Heart left ventricle (tissue), 16 donors: Measurements from ENCODE around the gene DGAT2. TPM values are rescaled to one million over a fixed set of nuclear protein-coding genes. Genes with fewer than 3 reads are reported as not detected.

ENCODE experiments used
- ATAC-seq, 4 donors: fragments of 200-7000 bp; cut with Tn5 transposase; one replicate each; pipeline ENCODE4 v1.9.1; 2020 to 2022; ENCODE audit warnings: moderate library complexity in 4 of 4, mild to moderate bottlenecking in 3 of 4, moderate number of reproducible peaks in 1 of 4
- DNase-seq, 5 donors: peaks; one replicate each; pipeline ENCODE4 v3.0.0-alpha.2; 2020
- H3K27ac ChIP-seq, 12 donors: fragments of 200-600 bp; sonication (generic) in 4 of 12; one replicate each; pipeline versions ENCODE4 v1.5.0 to v1.8.0; 2016 to 2022; ENCODE audit warnings: mild to moderate bottlenecking in 2 of 12
- H3K27me3 ChIP-seq, 9 donors: fragments of 200-600 bp; sonication (generic) in 2 of 9; one replicate each; pipeline versions ENCODE4 v1.5.1 to v1.8.0; 2016 to 2022; ENCODE audit warnings: mild to moderate bottlenecking in 3 of 9
- H3K36me3 ChIP-seq, 9 donors: fragments of 200-600 bp; sonication (generic) in 2 of 9; one replicate each; pipeline versions ENCODE4 v1.5.0 to v1.8.0; 2018 to 2022; ENCODE audit warnings: mild to moderate bottlenecking in 2 of 9
- H3K4me1 ChIP-seq, 12 donors: fragments of 200-600 bp; sonication (generic) in 4 of 12; one replicate each; pipeline versions ENCODE4 v1.5.0 to v1.8.0; 2016 to 2022; ENCODE audit warnings: mild to moderate bottlenecking in 3 of 12
- H3K4me3 ChIP-seq, 12 donors: fragments of 200-600 bp; sonication (generic) in 4 of 12; one replicate each; pipeline versions ENCODE4 v1.5.0 to v1.8.0; 2017 to 2022; ENCODE audit warnings: mild to moderate bottlenecking in 9 of 12, moderate library complexity in 4 of 12
- H3K9me3 ChIP-seq, 12 donors: fragments of 200-600 bp; sonication (generic) in 4 of 12; one replicate each; pipeline versions ENCODE4 v1.5.0 to v1.8.0; 2016 to 2022; ENCODE audit warnings: mild to moderate bottlenecking in 1 of 12
- CTCF ChIP-seq, 12 donors: fragments of 200-600 bp; sonication (generic) in 4 of 12; IDR thresholded peaks; one replicate each; pipeline versions ENCODE4 v1.5.0 to v1.8.0; 2018 to 2022; ENCODE audit warnings: antibody characterized with exemption in 12 of 12, mild to moderate bottlenecking in 5 of 12
- POLR2A ChIP-seq, 2 donors: fragments of 450-650 bp; IDR thresholded peaks; one replicate each; pipeline ENCODE4 v1.6.1; 2017; ENCODE audit warnings: antibody characterized with exemption in 2 of 2, mild to moderate bottlenecking in 2 of 2, moderate library complexity in 2 of 2
- WGBS, 4 donors: extraction: QIAGEN DNeasy Blood & Tissue Kit in 2 of 4; methylation state at CpG; one replicate each; pipeline versions ENCODE4 v1.1.5 to v1.1.7; 2013 to 2018; 5-methylcytosine and 5-hydroxymethylcytosine counted together
- intact Hi-C, 10 donors: fragments of 100-400 bp; cut with DNase I; formaldehyde crosslinking; loops; one replicate each; pipeline versions ENCODE4 v1.11.1 to v1.14.2; 2022
- polyA plus RNA-seq, 2 donors: library from polyadenylated mRNA; stranded (reverse); fragments of 200-250 nt; gene quantifications; one replicate each; pipeline ENCODE4 v1.2.3, GENCODE V29; 2013
- total RNA-seq, 9 donors: library from RNA; depleted of rRNA in 2 of 9; stranded (reverse); fragments of >200 nt in 2 of 9; fragmentation: NEBNext Ultra II Directional in 3 of 9; extraction: Animal tissue kit (Norgen Biotek cat#: 25700) in 3 of 9; gene quantifications; one replicate each; pipeline versions ENCODE4 v1.1.0 to v1.2.4, GENCODE V29; 2016 to 2023
- donor health status: ischemic (EF 13 %, LVEDD 7.1; RV severe dilation, severe dysfunction).
- donor health status: healthy with polysubstance abuse.
- donor health status: DM: no; HTN: yes; CAD: no.
- donor health status: DM: no; HTN: no; CAD: no.
- donor health status: ischemic (EF 25% LVEDD 6.9; RV normal size, moderate dysfunction).
- donor health status: ischemic (EF 25% LVEDD 5.7; RV mildly dilated, moderate dysfunction).
- donor health status: healthy.
- donor health status: DM: yes; HTN: yes; CAD: no.
- donor health status: ischemic (EF 35%, LVEDD 5.7; RV mildly dilated, moderate dysfunction).
- donor health status: nonischemic (EF 11% LVEDD 7.7; RV severe dilation, severe dysfunction).
- donor health status: DM: yes; HTN: yes; CAD: no.
- donor health status: PGD.
- donor health status: ischemic (EF 29% LVEDD 5.4; RV normal size, mild dysfunction).
- donor health status: nonischemic (EF 23%, LVEDD 6.1; RV moderate dilation, normal function).

Gene DGAT2
- total and polyA plus RNA-seq, 11 donors: 4.0 to 48.3 (median 8.3) TPM

GRCh38 chr11:75721852-75722668 lies 46.5 kb upstream of the DGAT2 start:
- ATAC-seq (peak in 2 of 4 donors; percentile 21 to 43), DNase-seq (no peak)
- intact Hi-C loops: loop anchor here in 9 of 10 donors (2.0 to 10.0 kb wide), 6 partner anchors 45 to 423 kb away; partner anchors contain the start of gene DGAT2 (in 5 of the 9)
- TF ChIP-seq POLR2A (IDR thresholded peaks at IDR 0.05) (no peak), CTCF (IDR thresholded peaks at IDR 0.05) (no peak)
- Histone ChIP-seq H3K27me3 (no peaks in the 10 kb centered on the region), H3K9me3 (no peaks in the 10 kb centered on the region), H3K36me3 (no peaks in the 10 kb centered on the region), H3K4me3 (no peak overlapping the region), H3K27ac (no peak overlapping the region), H3K4me1 (peaks cover 0 to 25% (median 6%) of the 10 kb centered on the region in 12 donors)
- WGBS, 4 donors: 69 to 75% (median 72%) methylated on average over 10 to 14 of the region's 14 CpGs

GRCh38 chr11:75722669-75723042 lies 45.9 kb upstream of the DGAT2 start:
- H3K9me3 ChIP-seq: no peaks in the 10 kb centered on the region
- WGBS, 4 donors: 86 to 91% (median 89%) methylated on average over 8 to 9 of the region's 9 CpGs
- no peaks in the 10 kb centered on the region for H3K27me3 ChIP-seq
- ATAC-seq (no peak), DNase-seq (no peak)
- H3K27ac ChIP-seq: no peak overlapping the region
- H3K4me1 ChIP-seq: peaks cover 0 to 25% (median 6%) of the 10 kb centered on the region in 12 donors
- intact Hi-C loops: loop anchor here in 9 of 10 donors (2.0 to 10.0 kb wide), 6 partner anchors 45 to 422 kb away; partner anchors contain the start of gene DGAT2 (in 5 of the 9)
- TF ChIP-seq POLR2A (IDR thresholded peaks at IDR 0.05) (no peak), CTCF (IDR thresholded peaks at IDR 0.05) (no peak)
- no peak overlapping the region for H3K4me3 ChIP-seq
- H3K36me3 ChIP-seq: no peaks in the 10 kb centered on the region

- ATAC-seq (peak; percentile 28 to 50 (median 32)), DNase-seq (no peak)
- intact Hi-C loops: loop anchor here in 6 of 10 donors (10.0 kb wide), 2 partner anchors 139 to 419 kb away; no protein-coding TSS in a partner anchor
Measured at GRCh38 chr11:75725547-75726320, 42.8 kb upstream of the DGAT2 start.

More at GRCh38 chr11:75725547-75726320, 42.8 kb upstream of the DGAT2 start:
- no peak overlapping the region for H3K4me3 ChIP-seq
- WGBS, 4 donors: 59 to 62% (median 60%) methylated on average over 13 of the region's 13 CpGs
- no peaks in the 10 kb centered on the region for H3K36me3 ChIP-seq
- TF ChIP-seq POLR2A (IDR thresholded peaks at IDR 0.05) (no peak), CTCF (IDR thresholded peaks at IDR 0.05) (no peak)
- no peaks in the 10 kb centered on the region for H3K9me3 ChIP-seq
- peak overlapping the region in 9 of 12 donors; percentile 17 to 76 (median 62) for H3K27ac ChIP-seq
- peaks cover 0 to 13% (median 5%) of the 10 kb centered on the region in 12 donors for H3K4me1 ChIP-seq
- H3K27me3 ChIP-seq: no peaks in the 10 kb centered on the region
